ENCODE data around the gene RUBCN.
"Not testable (repeated sequence)": the region's sequence is repeated elsewhere in the genome, so short reads cannot be mapped to it uniquely, and the experiment has no call there.

Gene RUBCN

GRCh38 chr3:197736010-197736490 lies 654 bp downstream of the RUBCN start:
- peak in 8 of 58 donors; percentile 22 to 51 (median 38) for DNase-seq

GRCh38 chr3:197734667-197735318 lies 1.9 kb downstream of the RUBCN start:
- no peak for DNase-seq

- no peak for DNase-seq
Observed at GRCh38 chr3:197733042-197733441, 3.7 kb downstream of the RUBCN start.

DNA sequence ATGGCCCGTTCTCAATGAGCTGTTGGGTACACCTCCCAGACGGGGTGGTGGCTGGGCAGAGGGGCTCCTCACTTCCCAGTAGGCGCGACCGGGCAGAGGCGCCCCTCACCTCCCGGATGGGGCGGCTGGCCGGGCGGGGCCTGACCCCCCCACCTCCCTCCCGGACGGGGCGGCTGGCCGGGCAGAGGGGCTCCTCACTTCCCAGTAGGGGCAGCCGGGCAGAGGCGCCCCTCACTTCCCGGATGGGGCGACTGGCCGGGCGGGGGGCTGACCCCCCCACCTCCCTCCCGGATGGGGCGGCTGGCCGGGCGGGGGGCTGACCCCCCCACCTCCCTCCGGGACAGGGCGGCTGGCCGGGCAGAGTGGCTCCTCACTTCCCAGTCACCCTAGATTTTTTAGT lies 5.2 kb downstream of the RUBCN start:
- not testable (repeated sequence) for DNase-seq

GRCh38 chr3:197730770-197731169 lies 5.9 kb downstream of the RUBCN start:
- DNase-seq, result not testable (repeated sequence)

GRCh38 chr3:197730200-197730599 lies 6.5 kb downstream of the RUBCN start:
- no peak for DNase-seq

DNA sequence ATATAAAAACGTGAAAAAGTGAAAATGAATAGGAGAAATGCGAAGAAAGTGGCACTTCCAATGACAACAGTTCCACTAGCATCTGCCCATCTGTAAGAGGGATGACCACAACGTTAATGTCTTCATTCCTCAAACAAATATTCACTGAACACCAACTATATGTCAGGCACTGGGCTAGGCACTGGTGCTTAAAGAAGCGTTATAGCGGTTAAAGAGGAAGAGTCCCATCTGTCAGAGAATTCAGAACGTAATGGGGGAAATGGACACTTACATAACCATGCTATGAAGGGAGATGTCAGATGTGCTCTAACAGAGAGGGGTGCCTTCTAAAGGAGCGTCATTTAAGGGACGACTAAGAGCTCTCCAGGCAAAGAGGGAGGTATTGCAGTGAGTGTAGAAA lies 8.2 kb downstream of the RUBCN start:
- no peak for DNase-seq

GRCh38 chr3:197727878-197728277 lies 8.8 kb downstream of the RUBCN start:
- not testable (repeated sequence) for DNase-seq

DNA sequence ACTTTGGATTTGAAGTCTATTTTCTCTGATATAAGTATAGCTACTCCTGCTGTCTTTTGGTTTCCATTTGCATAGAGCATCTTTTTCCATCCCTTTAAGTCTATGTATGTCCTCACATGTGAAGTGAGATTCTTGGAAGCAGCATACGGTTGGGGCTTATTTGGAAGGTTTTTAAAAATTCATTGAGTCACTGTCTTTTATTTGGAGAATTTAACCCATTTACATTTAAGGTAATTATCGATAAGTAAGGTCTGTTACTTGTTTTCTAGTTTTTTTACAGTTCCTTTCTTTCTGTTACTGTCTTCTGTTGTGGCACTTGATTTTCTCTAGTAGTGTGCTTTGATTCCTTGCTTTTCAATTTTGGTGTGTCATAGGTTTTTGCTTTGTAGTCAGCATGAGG lies 14.0 kb downstream of the RUBCN start:
- no peak for DNase-seq

DNA sequence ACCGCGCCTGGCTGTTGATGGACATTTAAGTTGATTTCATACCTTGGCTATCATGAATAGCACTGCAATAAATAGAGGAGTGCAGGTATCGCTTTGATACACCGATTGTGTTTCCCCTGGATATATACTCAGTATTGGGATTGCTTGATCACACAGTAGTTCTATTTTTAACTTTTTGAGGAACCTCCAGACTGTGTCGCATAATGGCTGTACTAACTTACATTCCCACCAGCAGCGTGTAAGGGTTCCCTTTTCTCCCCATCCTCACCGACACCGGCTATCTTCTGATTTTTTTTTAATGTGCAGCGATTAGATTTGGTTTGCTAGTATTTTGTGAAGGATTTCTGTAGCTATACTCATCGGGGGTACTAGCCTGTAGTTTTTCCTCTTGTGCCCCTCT lies 16.0 kb downstream of the RUBCN start:
- no peak for DNase-seq

- DNase-seq, result no peak
Observed at GRCh38 chr3:197718891-197719290, 17.8 kb downstream of the RUBCN start.

DNA sequence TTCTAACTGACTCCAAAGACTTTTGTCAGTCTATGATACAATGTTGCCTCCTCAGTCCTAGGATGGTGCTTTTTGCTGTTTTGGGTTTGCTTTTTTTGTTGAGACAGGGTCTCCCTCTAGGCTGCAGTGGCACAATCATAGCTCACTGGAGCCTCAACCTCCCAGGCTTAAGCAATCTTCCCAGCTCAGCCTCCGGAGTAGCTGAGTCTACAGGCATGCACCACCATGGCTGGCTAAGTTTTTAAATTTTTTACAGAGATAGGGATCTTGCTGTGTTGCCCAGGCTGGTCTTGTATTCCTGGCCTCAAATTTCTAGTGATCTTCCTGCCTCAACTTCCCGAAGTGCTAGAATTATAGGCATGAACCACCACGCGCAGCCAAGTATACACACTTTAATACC lies 22.5 kb downstream of the RUBCN start:
- DNase-seq, result no peak

DNA sequence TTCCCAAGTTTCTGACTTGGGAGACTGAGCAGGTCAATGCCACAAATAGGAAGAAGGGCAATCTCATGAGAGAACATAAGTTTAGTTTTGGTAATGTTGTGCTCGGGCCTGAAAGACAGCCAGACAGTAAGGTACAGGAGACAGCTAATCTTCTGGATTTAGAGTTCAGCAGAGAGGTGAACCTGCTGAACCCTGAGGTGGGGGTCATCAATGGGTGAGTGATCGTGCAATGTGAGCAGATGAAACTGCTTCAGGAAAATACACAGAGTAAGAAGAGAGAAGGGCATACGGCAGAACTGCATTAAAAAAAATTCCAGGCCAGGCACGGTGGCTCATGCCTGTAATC lies 23.3 kb downstream of the RUBCN start:
- no peak for DNase-seq

- peak; percentile 3 to 91 (median 75) for DNase-seq
Observed at GRCh38 chr3:197711973-197712707, 24.6 kb downstream of the RUBCN start.

GRCh38 chr3:197710965-197711364 lies 25.7 kb downstream of the RUBCN start:
- DNase-seq, result not testable (repeated sequence)

DNA sequence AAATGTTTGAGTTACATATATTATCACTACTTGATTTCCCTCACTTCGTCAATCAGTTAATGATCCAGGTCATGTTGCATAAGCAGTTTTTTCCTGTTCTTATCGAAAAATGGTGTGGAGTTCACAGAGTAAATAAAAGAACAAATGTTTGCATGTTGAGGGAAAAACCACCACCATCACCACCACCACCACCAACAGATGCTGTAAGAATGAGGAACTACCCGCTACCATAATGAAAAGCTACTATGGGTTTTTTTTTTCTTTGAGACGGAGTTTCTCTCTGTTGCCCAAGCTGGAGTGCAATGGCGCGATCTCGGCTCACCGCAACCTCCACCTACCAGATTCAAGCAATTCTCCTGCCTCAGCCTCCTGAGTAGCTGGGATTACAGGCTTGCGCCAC lies 27.6 kb downstream of the RUBCN start:
- DNase-seq, result no peak

- DNase-seq, result no peak
Observed at GRCh38 chr3:197706658-197707057, 30.0 kb downstream of the RUBCN start.

DNA sequence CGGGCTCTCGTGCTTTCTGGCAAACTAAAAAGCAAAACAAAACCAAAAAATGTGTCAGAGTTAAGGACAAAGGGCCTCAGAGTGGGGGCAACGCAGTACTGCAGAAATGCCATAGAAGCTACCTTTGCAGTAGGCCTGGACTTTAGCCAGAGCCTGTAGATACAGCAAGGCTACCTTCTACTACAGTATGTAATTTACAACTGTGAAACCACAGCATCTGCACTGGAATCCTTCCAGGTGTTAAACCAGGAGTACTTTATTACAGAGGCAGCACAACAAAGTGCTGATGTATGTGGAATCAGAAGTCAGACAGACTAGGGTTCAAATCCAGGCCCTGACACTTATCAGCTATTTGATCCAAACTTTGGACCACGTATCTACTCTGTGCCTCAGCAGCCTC lies 34.9 kb downstream of the RUBCN start:
- DNase-seq, result no peak

GRCh38 chr3:197700095-197700494 lies 36.6 kb downstream of the RUBCN start:
- no peak for DNase-seq

GRCh38 chr3:197697355-197697754 lies 39.3 kb downstream of the RUBCN start:
- no peak for DNase-seq

- DNase-seq, result no peak
Observed at GRCh38 chr3:197694251-197694650, 42.5 kb downstream of the RUBCN start.

DNA sequence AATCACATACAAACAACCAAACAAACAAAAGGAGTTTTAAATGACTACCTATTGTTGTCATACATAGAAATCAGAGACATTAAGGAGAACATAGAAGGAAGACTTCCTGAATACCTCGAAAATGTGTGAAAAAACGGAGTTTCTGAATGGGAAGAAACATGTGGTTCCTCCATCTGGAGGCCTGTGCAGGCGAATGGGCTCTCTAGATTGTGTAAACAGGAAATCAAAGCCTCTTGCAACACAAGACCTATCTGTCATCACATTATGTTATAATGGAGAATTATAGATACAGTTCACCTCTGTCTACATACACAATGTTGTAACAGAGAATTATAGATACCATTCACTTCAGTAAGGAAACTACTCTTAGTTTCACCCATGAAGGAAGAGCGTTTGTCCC lies 44.1 kb downstream of the RUBCN start:
- DNase-seq, result no peak

GRCh38 chr3:197690754-197691153 lies 46.0 kb downstream of the RUBCN start:
- no peak for DNase-seq
